Measurements from ENCODE around the gene SAMD11.
"Not testable (repeated sequence)": the region's sequence is repeated elsewhere in the genome, so short reads cannot be mapped to it uniquely, and the experiment has no call there.

DNA sequence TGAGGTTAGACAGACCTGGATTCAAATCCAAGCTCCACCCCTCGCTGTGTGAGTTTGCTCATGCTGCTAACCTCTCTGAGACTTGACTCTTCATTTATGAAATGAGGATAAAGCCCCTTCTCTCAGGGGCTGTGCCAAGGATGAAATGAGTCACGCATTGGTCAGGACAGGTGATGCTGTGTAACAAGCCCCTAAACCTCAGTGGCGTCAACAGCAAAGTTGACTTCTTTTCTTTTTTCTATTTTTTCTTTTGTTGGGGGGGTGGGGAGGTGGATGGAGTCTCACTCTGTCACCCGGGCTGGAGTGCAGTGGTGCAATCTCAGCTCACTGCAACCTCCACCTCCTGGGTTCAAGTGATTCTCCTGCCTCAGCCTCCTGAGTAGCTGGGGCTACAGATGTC lies 33.9 kb upstream of the SAMD11 start:
- TF ChIP-seq, protein P1, sequence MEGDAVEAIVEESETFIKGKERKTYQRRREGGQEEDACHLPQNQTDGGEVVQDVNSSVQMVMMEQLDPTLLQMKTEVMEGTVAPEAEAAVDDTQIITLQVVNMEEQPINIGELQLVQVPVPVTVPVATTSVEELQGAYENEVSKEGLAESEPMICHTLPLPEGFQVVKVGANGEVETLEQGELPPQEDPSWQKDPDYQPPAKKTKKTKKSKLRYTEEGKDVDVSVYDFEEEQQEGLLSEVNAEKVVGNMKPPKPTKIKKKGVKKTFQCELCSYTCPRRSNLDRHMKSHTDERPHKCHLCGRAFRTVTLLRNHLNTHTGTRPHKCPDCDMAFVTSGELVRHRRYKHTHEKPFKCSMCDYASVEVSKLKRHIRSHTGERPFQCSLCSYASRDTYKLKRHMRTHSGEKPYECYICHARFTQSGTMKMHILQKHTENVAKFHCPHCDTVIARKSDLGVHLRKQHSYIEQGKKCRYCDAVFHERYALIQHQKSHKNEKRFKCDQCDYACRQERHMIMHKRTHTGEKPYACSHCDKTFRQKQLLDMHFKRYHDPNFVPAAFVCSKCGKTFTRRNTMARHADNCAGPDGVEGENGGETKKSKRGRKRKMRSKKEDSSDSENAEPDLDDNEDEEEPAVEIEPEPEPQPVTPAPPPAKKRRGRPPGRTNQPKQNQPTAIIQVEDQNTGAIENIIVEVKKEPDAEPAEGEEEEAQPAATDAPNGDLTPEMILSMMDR (IDR thresholded peaks at IDR 0.05; ENCODE audit: low read depth, low read length, poor library complexity, severe bottlenecking) = not testable (repeated sequence)
- TF ChIP-seq EZH2phosphoT487 (IDR thresholded peaks at IDR 0.05; ENCODE audit: borderline replicate concordance, low read length) = not testable (repeated sequence)
